SK-N-MC (cell line): ENCODE results near the gene BCAS4.
"Not testable (repeated sequence)": the region's sequence is repeated elsewhere in the genome, so short reads cannot be mapped to it uniquely, and the experiment has no call there.

Experiments used
- DNase-seq: peaks from one replicate; pipeline ENCODE4 v3.0.0-alpha.2; 2011; ENCODE audit warnings: low read depth, low spot score
- H3K27ac ChIP-seq: fragments of 200-600 bp; sonication (generic); 2 replicates; pipeline ENCODE4 v1.5.1; 2016; ENCODE audit warnings: mixed run types
- H3K36me3 ChIP-seq: fragments of 200-600 bp; sonication (generic); 2 replicates; pipeline ENCODE4 v1.6.1; 2017; ENCODE audit warnings: antibody characterized with exemption, low read length, mixed read lengths; ENCODE audit not compliant: insufficient read depth
- H3K4me3 ChIP-seq: fragments of 200-600 bp; sonication (generic); 2 replicates; pipeline ENCODE4 v1.5.1; 2016
- H3K9ac ChIP-seq: fragments of 200-600 bp; sonication (generic); 2 replicates; pipeline ENCODE4 v1.8.0; 2017; ENCODE audit warnings: mixed run types, mixed read lengths; ENCODE audit not compliant: insufficient read length
- H3K9me3 ChIP-seq: fragments of 200-600 bp; sonication (generic); 2 replicates; pipeline ENCODE4 v1.6.1; 2017; ENCODE audit warnings: low read depth, mild to moderate bottlenecking, antibody characterized with exemption, low read length, moderate library complexity, mixed read lengths
- EZH2 ChIP-seq: fragments of 200-600 bp; sonication (generic); IDR thresholded peaks from one replicate; pipeline ENCODE4 v1.6.1; 2017; ENCODE audit warnings: antibody characterized with exemption
- FOXP2 ChIP-seq: optimal IDR thresholded peaks from 2 replicates; pipeline ENCODE3; 2011; ENCODE audit warnings: mild to moderate bottlenecking, moderate library complexity; ENCODE audit not compliant: insufficient read depth; ENCODE audit errors: extremely low read length, control extremely low read depth
- POLR2AphosphoS5 ChIP-seq: IDR thresholded peaks from 2 replicates; pipeline ENCODE4 v1.6.1; 2012; ENCODE audit warnings: mild to moderate bottlenecking, low read depth, low read length, borderline replicate concordance

Gene BCAS4

GRCh38 chr20:50798650-50799049 lies 3.8 kb downstream of the BCAS4 start:
- Histone ChIP-seq H3K4me3 (no peak overlapping the region), H3K9me3 (no peaks in the 10 kb centered on the region), H3K9ac (no peak overlapping the region), H3K36me3 (no peaks in the 10 kb centered on the region), H3K27ac (peak overlapping the region; percentile 17; the same call in 1 of the 2 replicates)
- no peak for TF ChIP-seq EZH2
- TF ChIP-seq FOXP2 = no peak
- TF ChIP-seq POLR2AphosphoS5 = no peak
- DNase-seq = no peak

- Histone ChIP-seq H3K4me3 (no peak overlapping the region), H3K9me3 (no peaks in the 10 kb centered on the region), H3K9ac (no peak overlapping the region), H3K27ac (peak overlapping the region; percentile 17; the same call in 1 of the 2 replicates), H3K36me3 (no peaks in the 10 kb centered on the region)
- no peak for TF ChIP-seq POLR2AphosphoS5
- TF ChIP-seq FOXP2 = no peak
- no peak for TF ChIP-seq EZH2
- no peak for DNase-seq
Measured at GRCh38 chr20:50799176-50799889, 4.5 kb downstream of the BCAS4 start.

- Histone ChIP-seq H3K36me3 (no peaks in the 10 kb centered on the region), H3K4me3 (no peak overlapping the region), H3K9ac (no peak overlapping the region), H3K27ac (no peak overlapping the region), H3K9me3 (no peaks in the 10 kb centered on the region)
- TF ChIP-seq POLR2AphosphoS5 = no peak
- no peak for TF ChIP-seq FOXP2
- TF ChIP-seq EZH2 = no peak
- no peak for DNase-seq
Measured at GRCh38 chr20:50799890-50800550, 5.2 kb downstream of the BCAS4 start.

- not testable (repeated sequence) for H3K9ac ChIP-seq
Measured at GRCh38 chr20:50800986-50801746, 6.3 kb downstream of the BCAS4 start.

GRCh38 chr20:50801747-50802125 lies 6.9 kb downstream of the BCAS4 start:
- H3K27ac ChIP-seq = no peak overlapping the region
- TF ChIP-seq FOXP2 = no peak
- no peak for TF ChIP-seq POLR2AphosphoS5
- no peak for TF ChIP-seq EZH2

More at GRCh38 chr20:50800986-50801746, 6.3 kb downstream of the BCAS4 start:
- H3K4me3 ChIP-seq, H3K36me3 ChIP-seq, H3K27ac ChIP-seq, DNase-seq, H3K9me3 ChIP-seq: not testable (repeated sequence)

GRCh38 chr20:50802289-50802688 lies 7.4 kb downstream of the BCAS4 start:
- no peak overlapping the region for H3K9ac ChIP-seq
- no peaks in the 10 kb centered on the region for H3K36me3 ChIP-seq
- H3K9me3 ChIP-seq = no peaks in the 10 kb centered on the region
- no peak overlapping the region for H3K27ac ChIP-seq
- TF ChIP-seq FOXP2 (no peak), EZH2 (no peak), POLR2AphosphoS5 (no peak)
- no peak for DNase-seq
- H3K4me3 ChIP-seq = no peak overlapping the region

More at GRCh38 chr20:50801747-50802125, 6.9 kb downstream of the BCAS4 start:
- Histone ChIP-seq H3K9ac (no peak overlapping the region), H3K4me3 (no peak overlapping the region), H3K9me3 (no peaks in the 10 kb centered on the region), H3K36me3 (no peaks in the 10 kb centered on the region)
- DNase-seq = no peak

GRCh38 chr20:50804437-50805348 lies 9.8 kb downstream of the BCAS4 start:
- no peak for TF ChIP-seq EZH2
- no peak for TF ChIP-seq POLR2AphosphoS5
- no peak for TF ChIP-seq FOXP2
- no peaks in the 10 kb centered on the region for H3K36me3 ChIP-seq
- no peak overlapping the region for H3K4me3 ChIP-seq
- H3K27ac ChIP-seq = no peak overlapping the region
- H3K9ac ChIP-seq = no peak overlapping the region
- DNase-seq = no peak
- no peaks in the 10 kb centered on the region for H3K9me3 ChIP-seq

- H3K4me3 ChIP-seq = no peak overlapping the region
- no peaks in the 10 kb centered on the region for H3K9me3 ChIP-seq
- no peak overlapping the region for H3K27ac ChIP-seq
- H3K36me3 ChIP-seq = no peaks in the 10 kb centered on the region
- no peak for DNase-seq
- TF ChIP-seq POLR2AphosphoS5 = no peak
- TF ChIP-seq FOXP2 = no peak
- no peak for TF ChIP-seq EZH2
- no peak overlapping the region for H3K9ac ChIP-seq
Measured at GRCh38 chr20:50805349-50805684, 10.5 kb downstream of the BCAS4 start.
